Hematopoietic multipotent progenitor cell treated with erythropoietin and hydrocortisone succinate and interleukin-3 and kit ligand, for 8 days (in vitro differentiated cells): Measurements from ENCODE around the gene CCDC190.
"Not testable (repeated sequence)": the region's sequence is repeated elsewhere in the genome, so short reads cannot be mapped to it uniquely, and the experiment has no call there.

ENCODE experiments used
- DNase-seq: peaks from one replicate; pipeline ENCODE4 v3.0.0-alpha.2; 2015

The CCDC190 gene

GRCh38 chr1:162823771-162824525, 37.0 kb downstream of the CCDC190 start:
- no peak for DNase-seq

DNA sequence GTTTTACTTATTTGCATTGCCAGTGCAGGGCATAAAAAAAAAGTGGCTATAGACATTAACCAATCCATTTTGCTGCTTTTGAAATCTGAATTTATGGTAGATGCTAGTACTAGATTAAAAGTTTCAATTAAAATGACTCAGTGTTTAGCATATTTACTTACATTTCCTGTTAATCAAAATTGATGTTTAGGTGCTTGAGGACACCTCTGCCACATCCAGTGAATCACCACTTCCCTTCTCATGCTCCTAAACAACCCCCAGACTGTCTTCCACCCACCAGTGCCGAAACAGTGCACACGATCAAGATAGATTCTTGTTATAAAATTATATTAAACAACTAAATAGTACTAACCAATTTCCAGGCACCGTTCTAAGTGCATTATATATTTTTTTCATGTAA, 37.7 kb downstream of the CCDC190 start:
- DNase-seq = no peak

DNA sequence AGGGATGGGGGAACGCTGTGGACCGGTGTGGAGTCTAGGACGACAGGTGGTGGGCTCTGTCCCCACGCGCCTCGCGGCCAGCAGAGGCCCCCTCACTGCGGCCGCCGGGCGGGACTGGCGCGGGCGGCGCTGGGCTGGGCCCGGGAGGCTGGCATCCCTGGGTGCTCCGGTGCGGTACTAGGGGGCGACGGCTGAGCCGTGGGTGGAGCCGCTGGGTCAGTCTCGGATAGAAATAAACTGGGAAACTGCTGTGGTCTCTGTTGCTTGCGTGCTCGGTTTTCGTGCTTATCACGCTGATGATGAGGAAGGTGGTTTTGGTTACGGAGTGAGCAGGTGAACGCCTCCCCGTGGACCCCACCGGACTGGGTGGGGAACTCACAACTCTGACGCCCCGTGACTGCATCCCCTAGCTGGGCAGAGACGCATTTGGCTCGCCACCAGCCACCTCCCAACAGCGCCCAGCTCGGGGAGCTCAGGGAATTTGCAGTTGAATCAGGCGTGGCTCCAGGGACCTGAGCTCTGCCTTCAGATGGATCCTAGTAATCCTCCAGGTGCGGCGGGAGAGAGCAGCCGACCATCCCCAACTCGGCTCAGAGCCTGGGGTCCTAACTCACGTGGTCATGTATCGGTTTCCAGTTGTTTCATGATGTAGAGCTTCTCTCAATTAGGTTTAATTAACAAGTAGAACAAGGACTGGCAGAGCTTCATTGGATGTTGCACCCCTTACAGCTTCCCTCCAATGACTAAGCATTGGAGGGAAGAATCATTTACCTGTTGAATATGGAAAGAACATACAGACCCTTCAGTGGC, 38.4 kb downstream of the CCDC190 start:
- DNase-seq = no peak

DNA sequence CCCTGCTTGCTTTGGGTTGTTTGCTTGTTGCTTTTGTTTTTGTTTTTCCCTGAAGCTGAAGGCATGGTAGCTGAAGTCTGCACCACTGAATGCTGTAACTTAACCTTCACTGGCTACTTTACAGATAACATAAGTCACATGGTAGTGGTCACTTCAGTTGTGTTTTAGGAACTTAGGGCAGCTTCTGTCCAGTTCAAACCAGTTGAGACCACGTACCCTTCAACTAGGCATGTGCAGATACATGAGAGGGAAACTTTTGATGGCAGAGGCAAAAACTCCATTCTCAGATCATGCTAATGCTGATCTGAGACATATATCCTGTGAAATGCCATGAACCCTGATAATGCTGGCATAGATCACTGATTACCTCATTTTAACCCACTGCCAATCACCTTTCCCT, 42.3 kb downstream of the CCDC190 start:
- not testable (repeated sequence) for DNase-seq

DNA sequence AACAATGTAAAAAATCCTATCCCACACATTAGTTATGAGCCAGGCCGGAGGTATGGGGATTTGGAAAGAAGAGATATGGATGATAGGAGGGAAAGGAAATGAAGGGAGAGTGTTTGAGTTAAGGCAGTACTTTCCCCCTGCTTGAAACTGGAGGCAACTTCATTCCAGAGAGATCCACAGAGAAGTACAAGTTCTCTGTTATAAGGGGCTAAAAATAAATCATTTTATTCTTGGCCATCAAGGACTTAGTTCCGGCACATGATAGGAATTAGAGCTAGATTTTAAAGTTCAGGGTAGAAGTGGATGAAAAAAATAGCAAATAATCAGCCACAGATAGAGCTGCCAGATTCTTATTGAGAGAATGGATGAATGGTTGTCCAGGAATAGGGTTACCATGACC, 42.8 kb downstream of the CCDC190 start:
- DNase-seq = not testable (repeated sequence)

GRCh38 chr1:162812357-162812756, 48.6 kb downstream of the CCDC190 start:
- not testable (repeated sequence) for DNase-seq

DNA sequence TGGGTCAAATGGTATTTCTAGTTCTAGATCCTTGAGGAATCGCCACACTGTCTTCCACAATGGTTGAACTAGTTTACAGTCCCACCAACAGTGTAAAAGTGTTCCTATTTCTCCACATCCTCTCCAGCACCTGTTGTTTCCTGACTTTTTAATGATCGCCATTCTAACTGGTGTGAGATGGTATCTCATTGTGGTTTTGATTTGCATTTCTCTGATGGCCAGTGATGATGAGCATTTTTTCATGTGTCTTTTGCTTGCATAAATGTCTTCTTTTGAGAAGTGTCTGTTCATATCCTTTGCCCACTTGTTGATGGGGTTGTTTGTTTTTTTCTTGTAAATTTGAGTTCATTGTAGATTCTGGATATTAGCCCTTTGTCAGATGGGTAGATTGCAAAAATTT, 53.5 kb downstream of the CCDC190 start:
- DNase-seq = not testable (repeated sequence)
